Peyer's patch (tissue), 4 donors: ENCODE results near the gene OPCML. TPM values are rescaled to one million over a fixed set of nuclear protein-coding genes. Genes with fewer than 3 reads are reported as not detected.

Experiments
- DNase-seq, 3 donors: peaks; one replicate each; pipeline ENCODE4 v3.0.0-alpha.2; 2017 to 2019
- H3K27ac ChIP-seq, 4 donors: fragments of 200-600 bp; sonication (generic); one replicate each; pipeline ENCODE4 v1.5.1; 2016 to 2019
- H3K27me3 ChIP-seq, 2 donors: fragments of 200-600 bp; sonication (generic); one replicate each; pipeline ENCODE4 v1.5.1; 2019
- H3K36me3 ChIP-seq, 3 donors: fragments of 200-600 bp; sonication (generic); one replicate each; pipeline ENCODE4 v1.5.1; 2016 to 2019
- H3K4me1 ChIP-seq, 4 donors: fragments of 200-600 bp; sonication (generic); one replicate each; pipeline ENCODE4 v1.5.1; 2016 to 2019
- H3K4me3 ChIP-seq, 4 donors: fragments of 200-600 bp; sonication (generic); 1 replicate in 3 of 4; 2 replicates in 1 of 4; pipeline ENCODE4 v1.5.1; 2016 to 2019; ENCODE audit warnings: mild to moderate bottlenecking in 1 of 4
- H3K9me3 ChIP-seq, 4 donors: fragments of 200-600 bp; sonication (generic); one replicate each; pipeline ENCODE4 v1.5.1; 2016 to 2019; ENCODE audit warnings: mild to moderate bottlenecking in 1 of 4
- CTCF ChIP-seq, 6 experiments: fragments of 450-650 bp in 4 of 6; fragments of 200-600 bp in 2 of 6; sonication (generic) in 1 of 6; IDR thresholded peaks; one replicate each; pipeline ENCODE4 v1.5.1; 2017 to 2019; ENCODE audit warnings: antibody characterized with exemption in 6 of 6, mild to moderate bottlenecking in 3 of 6, moderate library complexity in 1 of 6
- POLR2A ChIP-seq, 2 donors: fragments of 450-650 bp; IDR thresholded peaks; one replicate each; pipeline ENCODE4 v1.5.1; 2017; ENCODE audit warnings: antibody characterized with exemption in 2 of 2, mild to moderate bottlenecking in 2 of 2, moderate library complexity in 2 of 2
- total RNA-seq, 4 donors: library from RNA; depleted of rRNA; stranded (reverse); fragments of >200 nt; gene quantifications; one replicate each; pipeline ENCODE4 v1.1.0, GENCODE V29; 2016

The OPCML gene
- total RNA-seq, 4 donors from 2014 or later: not detected

- Histone ChIP-seq H3K4me1 (no peaks in the 10 kb centered on the region), H3K27me3 (no peaks in the 10 kb centered on the region), H3K27ac (no peak overlapping the region), H3K9me3 (no peaks in the 10 kb centered on the region), H3K36me3 (no peaks in the 10 kb centered on the region), H3K4me3 (no peak overlapping the region)
- DNase-seq: no peak
- TF ChIP-seq CTCF (IDR thresholded peaks at IDR 0.05) (no peak), POLR2A (IDR thresholded peaks at IDR 0.05) (no peak)
Measured at GRCh38 chr11:132980670-132981069, 551.6 kb downstream of the OPCML start.

- Histone ChIP-seq H3K4me3 (no peak overlapping the region), H3K27me3 (no peaks in the 10 kb centered on the region), H3K4me1 (no peaks in the 10 kb centered on the region), H3K9me3 (no peaks in the 10 kb centered on the region), H3K27ac (no peak overlapping the region), H3K36me3 (no peaks in the 10 kb centered on the region)
- no peak for DNase-seq
- TF ChIP-seq CTCF (IDR thresholded peaks at IDR 0.05) (no peak), POLR2A (IDR thresholded peaks at IDR 0.05) (no peak)
Measured at GRCh38 chr11:132977746-132978145, 554.6 kb downstream of the OPCML start.

GRCh38 chr11:132977241-132977640 is 555.1 kb downstream of the OPCML start:
- DNase-seq: no peak
- no peaks in the 10 kb centered on the region for H3K27me3 ChIP-seq
- no peak overlapping the region for H3K4me3 ChIP-seq
- no peaks in the 10 kb centered on the region for H3K9me3 ChIP-seq
- TF ChIP-seq CTCF (IDR thresholded peaks at IDR 0.05) (no peak), POLR2A (IDR thresholded peaks at IDR 0.05) (no peak)
- H3K27ac ChIP-seq: no peak overlapping the region
- no peaks in the 10 kb centered on the region for H3K36me3 ChIP-seq
- no peaks in the 10 kb centered on the region for H3K4me1 ChIP-seq

- no peaks in the 10 kb centered on the region for H3K36me3 ChIP-seq
- TF ChIP-seq POLR2A (IDR thresholded peaks at IDR 0.05) (no peak), CTCF (IDR thresholded peaks at IDR 0.05) (no peak)
- H3K27me3 ChIP-seq: no peaks in the 10 kb centered on the region
- no peaks in the 10 kb centered on the region for H3K9me3 ChIP-seq
- no peak overlapping the region for H3K4me3 ChIP-seq
- no peak for DNase-seq
- H3K27ac ChIP-seq: no peak overlapping the region
- no peaks in the 10 kb centered on the region for H3K4me1 ChIP-seq
Measured at GRCh38 chr11:132976115-132976514, 556.2 kb downstream of the OPCML start.

DNA sequence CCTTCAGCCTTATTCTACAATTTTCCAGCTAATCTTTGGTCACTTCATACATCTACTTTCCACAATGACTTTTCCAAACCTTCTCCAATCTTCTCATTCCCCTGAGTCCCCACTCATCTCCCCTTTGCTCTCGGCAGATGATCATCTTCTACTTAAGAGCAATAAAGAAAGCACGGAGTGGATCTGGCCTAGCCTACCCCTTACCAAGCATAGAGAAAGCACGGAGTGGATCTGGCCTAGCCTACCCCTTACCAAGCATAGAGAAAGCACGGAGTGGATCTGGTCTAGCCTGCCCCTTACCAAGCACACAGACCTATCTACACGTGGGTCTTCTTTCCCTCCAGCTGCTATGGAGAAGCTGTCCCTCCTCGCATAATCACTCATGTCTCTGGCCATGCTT is 558.6 kb downstream of the OPCML start:
- Histone ChIP-seq H3K36me3 (no peaks in the 10 kb centered on the region), H3K4me3 (no peak overlapping the region), H3K27ac (no peak overlapping the region), H3K27me3 (no peaks in the 10 kb centered on the region), H3K9me3 (no peaks in the 10 kb centered on the region), H3K4me1 (no peaks in the 10 kb centered on the region)
- no peak for DNase-seq
- no peak for TF ChIP-seq CTCF (IDR thresholded peaks at IDR 0.05)
- no peak for TF ChIP-seq POLR2A (IDR thresholded peaks at IDR 0.05)

DNA sequence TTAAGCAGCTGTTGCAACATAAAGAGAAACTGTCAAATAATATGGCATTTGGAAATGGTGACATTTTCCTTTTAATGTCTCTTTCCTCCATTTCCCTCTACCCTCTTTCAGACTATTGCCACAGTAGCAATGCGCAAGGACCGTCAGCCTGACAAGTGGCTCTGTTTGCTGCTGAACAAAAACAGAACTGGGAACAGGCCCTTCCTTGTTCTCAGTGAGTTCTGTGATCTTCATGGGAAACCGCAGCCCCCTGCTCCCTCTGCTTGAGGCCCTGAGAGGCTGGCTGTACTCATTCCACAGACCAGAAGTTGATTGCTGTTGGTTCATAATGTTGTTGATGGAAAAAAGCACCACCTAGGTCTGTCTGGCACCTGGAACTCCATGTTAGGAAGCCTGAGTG is 559.7 kb downstream of the OPCML start:
- Histone ChIP-seq H3K27ac (no peak overlapping the region), H3K4me3 (no peak overlapping the region), H3K27me3 (no peaks in the 10 kb centered on the region), H3K9me3 (no peaks in the 10 kb centered on the region), H3K4me1 (no peaks in the 10 kb centered on the region), H3K36me3 (no peaks in the 10 kb centered on the region)
- DNase-seq: no peak
- TF ChIP-seq CTCF (IDR thresholded peaks at IDR 0.05): no peak
- no peak for TF ChIP-seq POLR2A (IDR thresholded peaks at IDR 0.05)
